HCT116 (cell line): ENCODE data around the gene ZNF230. TPM values are rescaled to one million over a fixed set of nuclear protein-coding genes. Genes with fewer than 3 reads are reported as not detected.

Experiments used
- ATAC-seq: fragments of 200-7000 bp; cut with Tn5 transposase; 2 replicates; pipeline ENCODE4 v1.9.1; 2020; ENCODE audit warnings: mild to moderate bottlenecking, moderate library complexity
- BruUV-seq: library from RNA; stranded (reverse); fragments of 400-500 nt; replicated peaks from 2 replicates; lab custom pipeline; 2021; lab: Mats Ljungman, UMichigan
- CTCF ChIA-PET: fragments of 300-600 bp; sonication (Branson Sonifier 250); formaldehyde crosslinking; loops from one replicate; lab custom pipeline; 2021; ENCODE audit warnings: antibody characterized with exemption; lab: Charles Lee
- POLR2A ChIA-PET: fragments of 300-600, 350-600 bp; sonication (Branson Sonifier 250); formaldehyde crosslinking; loops from one replicate; lab custom pipeline; 2021; ENCODE audit warnings: antibody characterized with exemption; lab: Charles Lee
- RAD21 ChIA-PET, 2 experiments: fragments of 300-600 bp; sonication (Branson Sonifier 250); formaldehyde crosslinking; loops; one replicate each; lab custom pipeline; 2023; ENCODE audit warnings: low total read pairs in 2 of 2; ENCODE audit not compliant: uncharacterized antibody in 2 of 2, unreplicated experiment in 2 of 2, low non-redundant PET in 1 of 2; lab: Charles Lee
- DNase-seq: peaks from one replicate; pipeline ENCODE4 v3.0.0-alpha.2; 2010; ENCODE audit warnings: low read depth, low spot score
- H2AFZ ChIP-seq: fragments of 200-600 bp; shearing (Covaris generic), sonication (generic); 2 replicates; pipeline ENCODE4 v1.6.1; 2017; ENCODE audit warnings: low read depth, mixed run types, mixed read lengths, antibody characterized with exemption, low read length; ENCODE audit not compliant: poor library complexity, severe bottlenecking
- H3K27ac ChIP-seq: 2 replicates; pipeline ENCODE4 v1.5.1; 2012; ENCODE audit warnings: low read depth, low read length
- H3K27me3 ChIP-seq: fragments of 200-600 bp; sonication (generic); 2 replicates; pipeline ENCODE4 v1.6.1; 2016; ENCODE audit warnings: mixed run types, low read length, mixed read lengths; ENCODE audit not compliant: insufficient read depth
- H3K36me3 ChIP-seq, 2 experiments: fragments of 200-500 bp in 1 of 2; fragments of 200-600 bp in 1 of 2; sonication (Bioruptor generic) in 1 of 2; sonication (generic) in 1 of 2; 2 replicates each; pipeline versions ENCODE4 v1.5.1 to v1.6.1; 2014 to 2016; ENCODE audit warnings: low read length in 2 of 2, inconsistent platforms in 1 of 2, mixed read lengths in 1 of 2, mixed run types in 1 of 2; ENCODE audit not compliant: insufficient read depth in 2 of 2, control insufficient read depth in 1 of 2
- H3K4me1 ChIP-seq, 2 experiments: fragments of 200-600 bp in 1 of 2; sonication (generic) in 1 of 2; 2 replicates each; pipeline versions ENCODE4 v1.5.1 to v1.6.1; 2012 to 2017; ENCODE audit warnings: low read length in 2 of 2, inconsistent platforms in 1 of 2, mild to moderate bottlenecking in 1 of 2, mixed read lengths in 1 of 2, mixed run types in 1 of 2, moderate library complexity in 1 of 2; ENCODE audit not compliant: insufficient read depth in 2 of 2, control insufficient read depth in 1 of 2
- H3K4me2 ChIP-seq: fragments of 200-600 bp; sonication (generic); 2 replicates; pipeline ENCODE4 v1.6.1; 2017; ENCODE audit warnings: mixed run types, low read length, mixed read lengths
- H3K4me3 ChIP-seq, 2 experiments: fragments of 200-600 bp in 1 of 2; sonication (generic) in 1 of 2; replicated peaks in 1 of 2; 2 replicates each; pipeline ENCODE4 v1.5.1; 2011 to 2016; ENCODE audit warnings: low read length in 2 of 2, control low read depth in 1 of 2, low read depth in 1 of 2, mild to moderate bottlenecking in 1 of 2, mixed read lengths in 1 of 2, mixed run types in 1 of 2
- H3K79me2 ChIP-seq: fragments of 200-600 bp; sonication (generic); 2 replicates; pipeline ENCODE4 v1.6.1; 2017; ENCODE audit warnings: mild to moderate bottlenecking, mixed run types, low read length, moderate library complexity, mixed read lengths; ENCODE audit not compliant: insufficient read depth
- H3K9ac ChIP-seq: fragments of 200-600 bp; sonication (generic); 2 replicates; pipeline ENCODE4 v1.6.1; 2016; ENCODE audit warnings: low read length, mixed read lengths
- H3K9me2 ChIP-seq: fragments of 200-600 bp; sonication (generic), shearing (Covaris generic); 2 replicates; pipeline ENCODE4 v1.6.1; 2017; ENCODE audit warnings: mixed run types, mild to moderate bottlenecking, moderate library complexity; ENCODE audit not compliant: insufficient read depth
- H3K9me3 ChIP-seq, 2 experiments: fragments of 200-500 bp in 1 of 2; fragments of 200-600 bp in 1 of 2; sonication (Bioruptor generic) in 1 of 2; sonication (generic) in 1 of 2; 2 replicates each; pipeline ENCODE4 v1.6.1; 2014 to 2017; ENCODE audit warnings: low read length in 2 of 2, mixed read lengths in 2 of 2, inconsistent platforms in 1 of 2, low read depth in 1 of 2, mild to moderate bottlenecking in 1 of 2, mixed run types in 1 of 2, moderate library complexity in 1 of 2; ENCODE audit not compliant: control insufficient read depth in 1 of 2, insufficient read depth in 1 of 2
- H4K20me1 ChIP-seq: fragments of 200-600 bp; sonication (generic), shearing (Covaris generic); 2 replicates; pipeline ENCODE4 v1.6.1; 2017; ENCODE audit warnings: mixed run types, mild to moderate bottlenecking, moderate library complexity; ENCODE audit not compliant: insufficient read depth
- EZH2 ChIP-seq: fragments of 200-600 bp; sonication (generic); IDR thresholded peaks from 2 replicates; pipeline ENCODE4 v1.6.1; 2017; ENCODE audit warnings: antibody characterized with exemption, mixed run types
- ZNF274 ChIP-seq: fragments of 200-500 bp; sonication (Bioruptor generic); IDR thresholded peaks from 2 replicates; pipeline ENCODE4 v1.6.1; 2014; ENCODE audit warnings: mild to moderate bottlenecking, low read depth, low read length, inconsistent platforms
- intact Hi-C: fragments of 100-400 bp; cut with micrococcal nuclease; formaldehyde crosslinking; loops from 2 replicates; pipeline ENCODE4 v1.10.0; 2022
- total RNA-seq: library from RNA; stranded (reverse); gene quantifications from one replicate; pipeline ENCODE4 v1.2.1, GENCODE V29; 2021; ENCODE audit not compliant: unreplicated experiment

ZNF230 gene
- total RNA-seq, 1 experiment from 2014 or later: 2.8 TPM

DNA sequence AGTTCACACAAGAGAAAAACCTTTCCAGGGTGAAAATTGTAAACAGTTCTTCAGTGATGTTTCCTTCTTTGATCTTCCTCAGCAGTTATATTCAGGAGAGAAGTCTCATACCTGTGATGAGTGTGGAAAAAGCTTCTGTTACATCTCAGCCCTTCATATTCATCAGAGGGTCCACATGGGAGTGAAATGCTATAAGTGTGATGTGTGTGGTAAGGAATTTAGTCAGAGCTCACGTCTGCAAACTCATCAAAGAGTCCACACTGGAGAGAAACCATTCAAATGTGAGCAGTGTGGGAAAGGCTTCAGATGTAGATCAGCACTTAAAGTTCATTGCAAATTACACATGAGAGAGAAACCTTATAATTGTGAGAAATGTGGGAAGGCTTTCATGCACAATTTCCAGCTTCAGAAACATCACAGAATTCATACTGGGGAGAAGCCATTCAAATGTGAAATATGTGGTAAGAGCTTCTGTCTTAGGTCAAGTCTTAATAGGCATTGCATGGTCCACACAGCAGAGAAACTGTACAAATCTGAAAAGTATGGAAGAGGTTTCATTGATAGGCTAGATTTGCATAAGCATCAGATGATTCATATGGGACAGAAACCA, 29.3 kb downstream of the ZNF230 start:
- intact Hi-C loops: no loop called here
- Histone ChIP-seq H3K9me3 (peaks cover 10 to 13% of the 10 kb centered on the region in 2 experiments; a peak in 2 of 4 replicates), H3K4me2 (no peak overlapping the region), H3K36me3 (peaks cover 6 to 25% of the 10 kb centered on the region in 2 experiments), H3K4me1 (no peaks in the 10 kb centered on the region), H3K9me2 (no peaks in the 10 kb centered on the region), H3K79me2 (no peaks in the 10 kb centered on the region), H4K20me1 (no peaks in the 10 kb centered on the region), H3K4me3 (no peak overlapping the region), H3K27ac (no peak overlapping the region), H3K27me3 (no peaks in the 10 kb centered on the region), H3K9ac (no peak overlapping the region), H2AFZ (no peak overlapping the region)
- ChIA-PET CTCF (no interaction called here), POLR2A (no interaction called here), RAD21 (no interaction called here)
- no peak for ATAC-seq
- no TSS peak for BruUV-seq
- DNase-seq: no peak
- no peak for TF ChIP-seq EZH2

DNA sequence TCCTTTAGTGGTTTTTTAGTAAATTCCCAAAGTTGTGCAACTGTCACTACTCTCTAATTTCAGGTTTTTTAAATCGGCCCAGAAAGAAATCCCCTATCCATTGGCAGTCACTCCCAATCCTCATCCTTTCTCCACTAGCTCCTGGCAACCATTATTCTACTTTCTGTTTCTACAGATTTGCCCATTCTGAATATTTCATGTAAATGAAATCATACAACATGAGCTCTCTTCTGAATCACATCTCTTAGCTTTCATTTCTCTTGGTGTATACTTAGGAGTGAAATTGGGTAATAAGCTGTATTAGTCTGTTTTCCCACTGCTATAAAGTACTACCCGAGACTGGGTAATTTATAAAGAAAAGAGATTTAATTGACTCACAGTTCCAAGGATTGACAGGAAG, 39.4 kb downstream of the ZNF230 start:
- ChIA-PET CTCF (no interaction called here), RAD21 (no interaction called here)
- no peaks in the 10 kb centered on the region for H3K27me3 ChIP-seq

More for the DNA sequence above, 39.4 kb downstream of the ZNF230 start:
- no peaks in the 10 kb centered on the region for H3K9me3 ChIP-seq
- no peaks in the 10 kb centered on the region for H3K36me3 ChIP-seq
- intact Hi-C loops: no loop called here
- no peak for ATAC-seq
- no peaks in the 10 kb centered on the region for H3K79me2 ChIP-seq
- no peak overlapping the region for H3K9ac ChIP-seq
- no peaks in the 10 kb centered on the region for H3K4me1 ChIP-seq
- H3K4me3 ChIP-seq: no peak overlapping the region
- H3K27ac ChIP-seq: no peak overlapping the region
- H3K4me2 ChIP-seq: no peak overlapping the region
- H2AFZ ChIP-seq: no peak overlapping the region
- DNase-seq: no peak
- TF ChIP-seq ZNF274: no peak
- H3K9me2 ChIP-seq: no peaks in the 10 kb centered on the region
- no peaks in the 10 kb centered on the region for H4K20me1 ChIP-seq
- POLR2A ChIA-PET: no interaction called here
- no TSS peak for BruUV-seq
